Activated CD8-positive, alpha-beta memory T cell treated with anti-CD3 and anti-CD28 coated beads for 24 hours (primary cell): Measurements from ENCODE around the gene OR4E2.
"Not testable (repeated sequence)": the region's sequence is repeated elsewhere in the genome, so short reads cannot be mapped to it uniquely, and the experiment has no call there.

Experiments used
- DNase-seq: peaks from one replicate; pipeline ENCODE4 v3.0.0-alpha.2; 2020

The OR4E2 gene, protein sequence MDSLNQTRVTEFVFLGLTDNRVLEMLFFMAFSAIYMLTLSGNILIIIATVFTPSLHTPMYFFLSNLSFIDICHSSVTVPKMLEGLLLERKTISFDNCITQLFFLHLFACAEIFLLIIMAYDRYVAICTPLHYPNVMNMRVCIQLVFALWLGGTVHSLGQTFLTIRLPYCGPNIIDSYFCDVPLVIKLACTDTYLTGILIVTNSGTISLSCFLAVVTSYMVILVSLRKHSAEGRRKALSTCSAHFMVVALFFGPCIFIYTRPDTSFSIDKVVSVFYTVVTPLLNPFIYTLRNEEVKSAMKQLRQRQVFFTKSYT

DNA sequence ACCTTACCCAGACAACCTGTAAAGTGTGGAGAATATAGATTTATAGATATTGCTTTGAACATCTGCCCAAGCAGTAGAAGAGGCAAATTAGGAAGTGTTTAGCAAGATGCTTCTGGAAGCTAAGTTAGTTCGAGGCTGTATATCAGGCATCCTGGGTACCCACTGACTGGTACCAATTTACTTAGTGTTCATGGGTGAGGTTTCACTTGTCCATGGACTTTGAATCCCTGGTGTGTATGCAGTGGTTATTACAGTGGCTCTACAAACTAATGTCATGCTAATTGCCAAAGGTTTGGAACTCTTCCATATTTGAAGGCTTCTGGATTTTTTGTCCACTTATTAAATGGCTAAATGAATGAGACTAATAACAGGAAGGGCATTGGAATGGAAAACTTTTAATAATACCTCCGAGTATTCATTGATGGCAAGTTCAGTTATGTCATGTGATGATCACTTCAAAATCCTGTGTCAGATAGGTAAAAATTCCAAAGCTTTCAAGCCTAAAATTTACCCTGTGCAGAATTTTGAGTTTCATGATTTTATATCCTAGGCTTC, at the start of gene OR4E2:
Gene OR4E2 (plus strand): TSS at position 505 of the 555 bp plus-strand sequence. CDS start 11,248 bp downstream, outside the sequence.
- no peak for DNase-seq

DNA sequence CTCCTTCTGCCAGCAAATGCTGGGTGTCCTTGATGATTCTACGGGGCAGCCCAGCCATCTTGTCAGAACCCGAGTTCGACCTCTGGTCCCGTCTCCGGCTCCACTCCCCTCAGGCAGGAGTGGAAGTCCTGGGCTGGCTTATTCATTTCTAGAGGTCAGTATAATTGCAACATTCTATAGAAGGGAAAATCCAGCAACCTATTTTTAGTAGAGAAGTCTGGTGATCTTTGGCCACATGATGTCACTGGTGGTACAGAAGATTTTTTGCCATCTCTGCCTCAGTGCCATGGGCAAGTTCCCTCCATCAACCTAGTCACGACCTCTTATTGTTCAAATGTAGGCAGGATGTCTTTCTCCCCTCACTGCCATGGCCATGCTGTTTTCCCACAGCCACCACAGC, 41.3 kb upstream of the OR4E2 start:
- DNase-seq, result no peak

DNA sequence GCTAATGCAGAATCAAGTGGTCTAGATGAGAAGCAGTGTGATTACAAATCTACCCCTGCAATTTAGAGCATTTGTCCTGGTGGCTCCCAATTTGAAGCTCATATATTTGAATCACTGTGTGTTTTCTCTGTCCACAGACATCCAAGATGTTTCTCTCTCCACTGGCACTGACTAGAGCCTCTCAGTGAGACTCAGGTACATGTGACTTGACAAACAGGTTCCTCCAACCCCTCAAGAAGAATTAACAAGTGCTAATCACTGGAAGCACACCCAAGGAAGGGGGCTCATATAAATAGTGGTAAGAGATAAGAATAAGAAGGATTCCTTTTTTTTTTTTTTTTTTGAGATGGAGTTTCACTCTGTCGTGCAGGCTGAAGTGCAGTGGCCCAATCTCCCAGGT, 39.4 kb upstream of the OR4E2 start:
- no peak for DNase-seq

DNA sequence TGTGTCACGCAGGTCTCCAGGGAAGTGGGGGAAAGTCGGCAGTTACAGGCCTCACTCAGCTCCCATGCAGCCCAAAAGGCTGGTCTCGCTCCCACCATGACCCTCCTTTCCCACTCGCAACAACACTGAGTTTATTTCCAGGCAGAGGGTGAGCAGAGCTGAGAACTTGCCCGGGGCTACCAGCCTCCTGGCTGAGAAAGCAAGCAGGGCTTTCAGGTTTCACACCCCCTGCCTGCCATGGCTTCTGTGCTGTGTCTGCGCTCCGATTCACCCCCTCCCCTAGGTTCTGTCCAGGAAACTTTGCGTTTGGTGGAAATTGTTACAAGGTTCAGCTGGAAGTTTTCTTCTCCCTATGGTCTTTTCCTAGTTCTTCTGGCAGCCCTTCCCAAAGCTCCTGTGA, 36.0 kb upstream of the OR4E2 start:
- no peak for DNase-seq

DNA sequence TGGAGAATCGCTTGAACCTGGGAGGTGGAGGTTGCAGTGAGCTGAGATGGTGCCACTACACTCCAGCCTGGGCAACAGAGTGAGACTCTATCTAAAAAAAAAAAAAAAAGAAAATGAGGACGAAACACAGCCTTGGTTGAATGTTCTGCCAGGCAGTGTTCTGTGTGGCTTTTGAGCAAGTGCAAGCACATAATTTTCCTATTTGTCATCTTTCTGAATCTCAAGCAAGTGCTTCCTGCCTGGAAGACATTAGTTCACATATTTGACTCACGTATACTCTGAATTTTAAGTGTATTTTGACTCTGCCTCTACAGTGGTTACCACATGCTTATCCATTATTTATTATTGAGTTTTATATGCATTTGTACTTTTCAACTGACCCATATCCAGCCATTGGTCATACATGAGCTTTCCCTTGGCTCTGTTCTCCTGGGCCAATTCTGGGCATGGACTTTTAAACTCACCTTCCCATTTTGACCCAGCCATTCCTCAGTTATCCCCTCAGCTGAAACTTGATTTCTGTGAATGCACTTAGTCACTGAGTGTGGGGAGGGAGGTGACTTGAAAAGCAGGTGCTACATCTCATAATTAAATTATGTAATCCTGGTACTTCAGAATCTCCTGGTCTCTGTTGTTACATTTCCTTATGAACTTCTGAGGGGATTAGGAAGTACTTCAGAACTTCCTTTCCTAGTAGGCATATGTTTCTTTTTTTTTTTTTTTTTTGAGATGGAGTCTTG, 27.0 kb upstream of the OR4E2 start:
- DNase-seq, result no peak

DNA sequence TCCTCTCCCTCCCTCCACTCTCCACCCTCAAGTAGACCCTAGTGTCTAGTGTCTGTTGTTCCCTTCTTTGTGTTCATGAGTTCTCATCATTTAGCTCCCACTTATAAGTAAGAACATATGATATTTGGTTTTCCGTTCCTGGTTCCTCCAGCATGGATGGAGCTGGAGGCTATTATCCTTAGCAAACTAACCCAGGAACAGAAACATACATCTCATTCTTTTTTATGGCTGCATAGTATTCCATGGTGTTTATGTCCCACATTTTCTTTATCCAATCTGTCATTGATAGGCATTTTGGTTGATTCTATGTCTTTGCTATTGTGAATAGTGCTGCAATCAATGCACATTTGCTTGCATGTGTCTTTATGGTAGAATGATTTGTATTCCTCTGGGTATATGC, 23.1 kb upstream of the OR4E2 start:
- DNase-seq, result not testable (repeated sequence)

DNA sequence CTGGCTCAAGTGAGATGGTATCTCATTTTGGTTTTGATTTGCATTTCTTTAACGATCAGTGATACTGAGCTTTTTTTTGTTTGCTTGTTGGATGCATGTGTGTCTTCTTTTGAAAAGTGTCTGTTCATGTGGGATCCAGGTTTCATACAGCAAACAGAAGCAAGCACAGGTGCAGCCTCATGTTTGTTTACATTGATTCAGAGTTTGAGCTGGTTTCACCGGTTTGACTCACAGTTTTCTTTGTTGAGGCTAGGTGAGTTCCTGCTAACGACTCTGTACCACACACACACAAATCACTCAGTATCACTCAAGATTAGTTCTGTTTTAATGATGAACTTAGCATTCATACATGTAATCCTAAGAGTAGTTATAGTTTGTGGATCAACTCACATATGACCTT, 22.6 kb upstream of the OR4E2 start:
- no peak for DNase-seq

DNA sequence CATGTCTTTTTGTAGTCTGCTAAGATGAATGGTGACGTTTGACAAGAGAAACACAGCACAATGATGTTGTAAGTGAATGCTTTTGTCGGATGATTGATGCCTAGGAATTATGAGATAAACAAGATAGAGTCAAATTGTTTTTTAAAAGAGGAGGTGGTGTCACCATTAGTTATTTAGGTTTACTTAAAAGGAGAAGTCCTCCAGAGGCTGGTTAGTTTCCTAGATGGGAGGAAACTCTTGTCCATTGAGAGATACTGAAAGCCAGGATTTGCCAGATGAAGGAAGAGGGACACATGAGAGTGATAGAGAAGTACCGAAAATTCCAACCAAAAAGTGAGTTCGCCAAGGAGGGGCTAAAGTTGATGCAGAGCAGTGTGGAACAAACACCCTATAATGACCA, 18.8 kb upstream of the OR4E2 start, which contains the start of gene OR10G2:
Gene OR10G2 (minus strand): TSS at position 101 of the 400 bp plus-strand sequence. CDS start 98 bp downstream, at position 3.
- DNase-seq, result no peak

DNA sequence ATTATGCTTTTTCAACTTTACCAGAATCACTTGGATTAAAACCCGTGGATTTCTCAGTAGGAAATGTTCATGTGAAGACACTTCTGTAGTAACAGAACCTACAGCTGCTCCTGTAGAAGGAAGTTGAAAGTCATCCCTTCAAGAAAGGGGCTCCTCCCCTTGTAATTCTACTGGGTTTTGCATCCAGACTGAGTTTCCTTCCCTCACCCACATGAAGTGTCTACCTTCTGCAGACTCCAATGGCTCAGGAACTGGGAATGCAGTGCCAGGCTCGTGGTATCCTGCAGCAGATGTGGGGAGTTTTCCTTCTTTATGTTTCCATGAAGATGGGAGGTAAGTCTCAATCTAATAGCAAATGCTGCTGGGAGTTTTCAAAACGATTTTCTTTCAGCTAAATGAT, 11.0 kb upstream of the OR4E2 start:
- no peak for DNase-seq

DNA sequence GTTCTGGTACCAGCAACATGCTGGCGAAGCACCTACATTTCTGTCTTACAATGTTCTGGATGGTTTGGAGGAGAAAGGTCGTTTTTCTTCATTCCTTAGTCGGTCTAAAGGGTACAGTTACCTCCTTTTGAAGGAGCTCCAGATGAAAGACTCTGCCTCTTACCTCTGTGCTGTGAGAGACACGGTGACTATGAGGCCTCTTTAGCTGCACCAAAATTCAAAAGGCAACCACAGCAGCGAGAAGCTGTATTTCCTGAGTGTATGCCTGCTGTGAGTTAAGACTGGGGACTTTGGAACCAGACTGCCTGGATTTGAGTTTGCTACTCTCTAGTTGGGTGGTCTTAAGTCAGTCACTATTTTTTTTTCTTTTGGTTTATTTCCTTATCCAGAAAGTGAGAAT, 10.2 kb upstream of the OR4E2 start:
- no peak for DNase-seq

DNA sequence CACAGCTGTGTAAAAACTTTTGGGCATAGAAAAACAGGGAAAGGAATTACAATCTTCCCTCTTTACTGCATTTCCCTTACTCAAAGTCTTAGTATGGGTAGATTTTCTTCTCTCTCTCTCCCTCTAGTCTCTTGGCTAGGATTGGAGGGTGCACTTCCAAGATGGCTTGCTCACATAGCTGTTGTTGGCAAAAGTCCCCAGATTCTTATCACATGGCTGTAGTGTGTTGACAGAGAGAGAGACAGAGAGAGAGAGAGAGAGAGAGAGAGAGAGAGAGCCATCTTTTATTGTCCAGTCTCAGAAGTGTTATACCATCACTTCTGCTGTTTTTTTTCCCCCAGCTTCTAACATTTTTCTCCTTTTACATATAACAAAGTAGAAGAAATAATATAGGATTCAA, 6.3 kb upstream of the OR4E2 start:
- DNase-seq, result no peak

DNA sequence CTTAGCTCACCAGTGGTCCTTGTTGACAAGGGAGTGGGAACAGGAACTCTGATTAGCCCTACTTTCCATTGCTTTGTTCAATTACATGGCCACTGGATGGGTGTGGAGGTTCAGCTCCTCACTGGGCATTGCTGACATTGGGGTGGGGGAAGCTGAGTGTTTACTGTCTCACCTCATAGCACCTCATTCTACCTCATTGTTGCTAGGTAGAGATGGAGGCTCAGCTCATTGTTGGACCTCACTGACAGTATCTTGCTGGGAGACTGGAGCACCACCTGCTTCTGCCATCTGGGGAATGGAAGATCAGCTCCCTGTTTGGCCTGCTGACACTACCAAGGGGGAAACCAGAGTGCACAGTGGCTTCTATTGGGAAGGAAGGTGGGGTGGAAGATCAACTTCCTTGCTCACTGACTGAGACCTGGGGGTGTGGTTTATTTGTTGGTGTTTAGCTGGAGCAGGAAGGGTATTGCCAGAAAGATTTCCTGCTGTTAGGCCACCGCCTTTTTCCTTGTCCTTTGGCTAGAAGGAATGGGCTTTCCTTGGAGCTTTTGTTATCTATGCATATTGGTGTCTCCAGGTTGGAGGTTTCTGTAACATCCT, 1.3 kb upstream of the OR4E2 start:
- DNase-seq, result no peak

DNA sequence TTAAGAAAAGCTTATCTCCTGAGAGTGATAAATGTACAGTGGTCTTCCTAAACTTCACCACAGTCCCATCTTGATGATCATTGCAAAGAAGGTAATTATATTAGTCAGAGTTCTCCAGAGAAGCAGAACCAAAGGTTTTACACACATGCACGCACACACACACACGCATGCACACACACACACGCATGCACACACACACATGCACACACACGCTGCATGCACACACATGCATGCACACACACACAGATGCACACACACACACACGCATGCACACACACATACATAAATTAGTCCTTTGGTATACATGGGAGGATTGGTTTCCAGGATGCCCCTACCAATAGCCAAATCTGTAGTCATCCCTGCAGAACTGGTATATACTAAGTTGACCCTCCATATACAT, 580 bp downstream of the OR4E2 start:
- no peak for DNase-seq

DNA sequence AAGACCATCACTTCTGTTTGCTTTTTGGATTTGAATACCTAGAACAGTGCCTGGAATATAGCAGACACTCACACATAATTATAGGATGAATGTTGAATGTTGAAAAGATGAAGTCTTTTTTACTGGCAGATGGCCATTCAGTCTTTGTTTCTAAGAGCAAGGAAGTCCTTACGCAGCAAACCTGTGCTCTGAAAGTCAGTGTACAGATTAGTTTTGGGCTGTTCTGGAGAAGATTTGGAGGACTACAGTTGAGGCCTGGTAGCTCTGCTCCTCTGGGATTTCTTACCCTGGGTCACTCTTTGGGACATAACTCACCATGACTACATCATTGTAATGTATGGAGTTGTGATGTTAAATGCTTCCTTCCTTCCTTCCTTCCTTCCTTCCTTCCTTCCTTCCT, 3.3 kb downstream of the OR4E2 start:
- DNase-seq, result no peak

DNA sequence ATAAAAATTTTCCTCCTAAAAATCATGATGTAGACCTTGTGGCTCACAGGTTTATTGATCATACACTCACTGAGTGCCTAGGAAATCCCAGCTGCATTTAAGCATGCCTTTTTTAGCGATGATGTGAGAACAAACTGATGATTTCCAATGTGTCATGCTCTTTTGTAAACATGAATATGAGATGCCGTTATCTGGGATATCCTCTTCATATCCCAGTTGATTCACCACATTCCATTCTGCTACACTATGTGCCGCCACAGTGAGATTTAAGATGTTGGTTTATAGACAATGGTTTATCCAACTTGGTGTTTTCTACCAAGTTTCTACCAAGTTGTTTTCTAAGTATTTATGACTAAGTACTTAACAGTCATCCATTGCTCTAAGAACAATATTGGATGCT, 14.7 kb downstream of the OR4E2 start:
- DNase-seq, result no peak

DNA sequence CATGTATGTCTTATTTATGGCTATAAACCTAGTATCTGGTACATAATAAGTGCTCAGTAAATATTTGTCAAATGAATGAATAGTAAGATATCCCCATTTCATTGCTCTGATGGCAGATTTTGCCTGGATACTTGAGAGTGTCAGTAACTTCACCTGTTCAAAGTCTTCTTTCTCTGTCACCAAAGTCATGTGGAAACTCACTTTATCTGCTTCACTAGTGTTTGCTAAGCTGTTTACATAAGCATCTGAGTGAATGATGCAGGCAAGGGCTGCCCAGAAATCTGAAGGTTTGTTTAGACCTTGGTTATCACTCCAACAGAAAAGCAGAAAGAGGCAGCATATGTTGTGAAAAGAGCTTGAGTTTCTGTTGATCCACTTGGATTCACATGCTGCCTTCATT, 15.6 kb downstream of the OR4E2 start:
- no peak for DNase-seq

DNA sequence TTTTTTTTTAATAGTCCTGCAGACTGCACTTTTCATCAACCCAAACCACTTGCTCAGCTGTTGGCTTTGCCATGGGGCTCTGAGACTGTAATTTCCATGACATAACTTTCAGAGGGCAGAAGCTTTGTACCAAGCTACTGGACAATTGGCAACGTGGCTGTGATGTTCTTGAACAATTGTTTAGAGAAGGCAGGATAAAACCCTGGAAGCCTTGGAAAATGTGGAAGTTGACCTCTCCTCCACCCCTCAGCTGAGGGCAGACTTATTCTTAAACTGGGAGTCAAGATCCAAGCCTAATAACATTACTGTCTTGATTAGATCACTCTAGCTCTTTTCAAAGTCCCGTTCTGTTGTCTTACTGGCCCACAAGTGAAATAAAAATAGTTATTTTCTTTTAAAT, 17.7 kb downstream of the OR4E2 start:
- no peak for DNase-seq

DNA sequence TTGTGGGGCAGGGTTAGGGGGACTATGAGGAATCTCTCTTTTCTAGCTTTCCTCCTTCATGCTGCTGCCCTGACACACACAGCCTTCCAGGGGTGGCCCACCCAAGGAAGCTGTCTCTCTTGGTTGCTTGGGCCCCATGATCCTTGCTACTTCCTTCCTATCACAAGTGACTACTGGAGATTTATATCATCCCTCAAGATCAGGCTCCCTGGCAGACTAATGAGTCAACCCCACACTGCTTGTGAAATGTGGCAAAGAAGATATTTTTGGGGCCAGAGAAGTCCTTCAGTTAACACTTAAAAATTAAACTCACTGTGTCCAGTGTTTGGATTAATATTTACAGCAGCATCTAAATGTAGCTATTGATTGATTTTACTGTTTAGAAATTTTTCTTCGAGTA, 18.5 kb downstream of the OR4E2 start:
- DNase-seq, result no peak

DNA sequence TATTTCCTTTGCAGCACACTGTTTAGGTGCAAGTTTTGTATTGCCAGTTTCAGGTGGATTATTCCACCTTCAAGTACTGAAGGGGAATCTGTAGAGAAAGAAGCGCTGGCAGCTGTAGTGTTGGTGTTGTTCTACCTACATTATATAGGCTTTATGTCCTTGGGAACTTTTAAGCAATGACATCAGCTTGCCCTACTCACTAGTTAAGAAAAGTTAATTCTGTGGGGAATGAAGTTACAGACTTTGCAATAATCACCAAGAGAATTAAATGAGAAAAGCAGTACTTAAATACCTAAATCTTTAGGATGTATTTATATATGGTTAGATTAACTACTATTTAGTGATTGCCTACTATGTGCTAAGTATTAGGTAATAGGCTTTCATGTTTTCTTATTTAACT, 20.1 kb downstream of the OR4E2 start, which contains the start of gene OR4E1:
Gene OR4E1 (minus strand): TSS at position 101 of the 400 bp plus-strand sequence. CDS start 2,883 bp downstream, outside the sequence.
- DNase-seq, result no peak

DNA sequence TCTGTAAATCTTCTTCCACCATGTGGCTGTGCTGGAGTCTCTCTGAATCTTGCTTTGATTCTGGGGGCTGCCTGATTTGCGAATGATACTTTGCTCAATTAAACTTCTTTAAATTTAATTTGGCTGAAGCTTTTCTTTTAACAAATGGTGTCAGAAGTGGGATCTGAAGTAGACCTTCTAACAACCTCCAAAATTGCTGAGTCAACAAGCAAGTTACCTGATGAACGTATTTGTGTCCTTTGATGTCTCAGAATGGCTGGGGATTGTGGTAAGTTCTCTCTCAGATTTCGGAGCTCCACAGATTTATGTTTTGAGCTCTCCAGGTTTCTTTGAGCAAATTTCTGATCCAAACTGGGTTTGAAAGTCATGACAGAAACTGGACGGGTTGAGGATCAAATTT, 21.9 kb downstream of the OR4E2 start:
- no peak for DNase-seq

DNA sequence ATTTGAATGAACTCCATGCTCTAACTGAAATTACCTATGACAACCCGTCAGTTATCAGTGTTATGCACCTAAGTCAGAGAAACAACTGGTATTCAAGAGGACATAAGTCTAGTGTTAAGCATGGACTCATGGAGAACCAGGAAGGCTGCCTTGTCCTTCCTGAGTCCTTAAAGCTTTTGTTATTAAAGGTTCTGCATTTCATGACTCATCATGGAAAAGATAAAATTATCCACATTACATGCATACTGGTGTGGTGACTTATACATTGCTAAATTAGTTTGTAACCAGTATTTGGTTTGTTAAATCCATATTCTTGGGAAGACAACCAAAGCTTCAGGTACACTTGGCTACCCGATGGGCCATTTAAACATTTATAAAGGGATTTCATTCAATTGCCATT, 26.4 kb downstream of the OR4E2 start:
- DNase-seq, result no peak

DNA sequence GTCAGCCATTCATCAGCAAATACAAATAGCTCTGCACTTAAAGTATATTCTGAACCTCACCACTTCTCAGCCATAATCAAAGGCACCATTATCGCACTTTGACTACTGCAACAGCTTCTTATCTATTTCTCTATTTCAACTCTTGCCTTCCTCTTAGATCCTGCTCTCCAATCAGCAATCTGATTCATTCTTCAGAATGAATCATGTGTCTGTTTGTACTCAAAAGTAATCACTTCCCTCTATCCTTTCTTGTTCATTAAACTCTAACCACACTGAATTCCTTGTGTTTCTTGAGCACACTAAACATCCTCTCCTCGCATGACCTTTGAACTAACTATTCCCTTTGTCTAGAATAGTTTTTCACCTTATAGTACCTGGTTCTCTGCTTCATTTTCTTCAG, 32.8 kb downstream of the OR4E2 start:
- DNase-seq, result no peak

DNA sequence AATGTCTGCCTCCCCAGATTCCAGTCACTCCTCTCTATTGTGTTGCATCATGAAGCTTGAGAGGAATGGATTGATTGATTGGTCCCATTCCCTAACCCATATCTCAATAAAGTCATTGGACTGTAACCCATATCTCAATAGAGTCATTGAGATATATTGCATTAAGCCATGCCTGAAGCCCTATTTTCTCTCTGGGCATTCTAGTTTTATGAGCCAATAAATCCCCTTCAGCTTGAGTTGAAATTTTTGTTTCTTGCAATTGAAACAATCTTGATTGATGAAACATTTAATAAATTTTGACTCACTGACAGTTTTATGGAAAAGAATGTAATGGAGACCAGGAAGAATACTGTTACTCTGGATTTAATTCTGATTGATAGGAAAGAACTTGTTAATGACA, 40.8 kb downstream of the OR4E2 start:
- no peak for DNase-seq

DNA sequence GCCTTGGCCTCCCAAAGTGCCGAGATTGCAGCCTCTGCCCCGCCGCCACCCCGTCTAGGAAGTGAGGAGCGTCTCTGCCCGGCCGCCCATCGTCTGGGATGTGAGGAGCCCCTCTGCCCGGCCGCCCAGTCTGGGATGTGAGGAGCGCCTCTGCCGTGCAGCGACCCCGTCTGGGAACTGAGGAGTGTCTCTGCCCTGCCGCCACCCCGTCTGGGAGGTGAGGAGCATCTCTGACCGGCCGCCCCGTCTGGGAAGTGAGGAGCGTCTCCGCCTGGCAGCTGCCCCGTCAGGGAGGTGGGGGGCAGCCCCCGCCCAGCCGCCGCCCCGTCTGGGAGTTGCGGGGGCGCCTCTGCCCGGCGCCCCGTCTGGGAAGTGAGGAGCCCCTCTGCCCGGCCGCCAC, 44.0 kb downstream of the OR4E2 start:
- not testable (repeated sequence) for DNase-seq
